Endodermal cell (in vitro differentiated cells): ENCODE measurements around the gene KIF5B. TPM values are rescaled to one million over a fixed set of nuclear protein-coding genes. Genes with fewer than 3 reads are reported as not detected.
"Not testable (repeated sequence)": the region's sequence is repeated elsewhere in the genome, so short reads cannot be mapped to it uniquely, and the experiment has no call there.

Experiments
- DNase-seq: peaks from one replicate; pipeline ENCODE4 v3.0.0-alpha.2; 2017
- H3K27ac ChIP-seq: 2 replicates; pipeline ENCODE4 v1.5.1; 2013; ENCODE audit warnings: mild to moderate bottlenecking, low read depth, low read length, moderate library complexity
- H3K27me3 ChIP-seq: 2 replicates; pipeline ENCODE4 v1.6.1; 2013; ENCODE audit warnings: mild to moderate bottlenecking, low read length, moderate library complexity; ENCODE audit not compliant: insufficient read depth, control insufficient read depth, poor library complexity, severe bottlenecking
- H3K36me3 ChIP-seq: 2 replicates; pipeline ENCODE4 v1.7.0; 2013; ENCODE audit warnings: mild to moderate bottlenecking, low read length, moderate library complexity; ENCODE audit not compliant: control insufficient read depth, insufficient read depth
- H3K4me1 ChIP-seq: one replicate; pipeline ENCODE4 v1.7.0; 2013; ENCODE audit warnings: low read length; ENCODE audit not compliant: control insufficient read depth, insufficient read depth
- H3K4me3 ChIP-seq: 2 replicates; pipeline ENCODE4 v1.5.1; 2013; ENCODE audit warnings: mild to moderate bottlenecking, low read length, moderate library complexity
- H3K9ac ChIP-seq: 2 replicates; pipeline ENCODE4 v1.6.1; 2013; ENCODE audit warnings: mild to moderate bottlenecking, low read length, moderate library complexity; ENCODE audit not compliant: poor library complexity, severe bottlenecking; ENCODE audit errors: extremely low read depth
- H3K9me3 ChIP-seq: 2 replicates; pipeline ENCODE4 v1.6.1; 2013; ENCODE audit warnings: mild to moderate bottlenecking, low read length, moderate library complexity; ENCODE audit not compliant: control insufficient read depth
- H3K27ac Mint-ChIP-seq: 2 replicates; pipeline ENCODE4 v1.8.0; 2020; ENCODE audit warnings: mixed read lengths
- H3K27me3 Mint-ChIP-seq: 2 replicates; pipeline ENCODE4 v1.8.0; 2021; ENCODE audit warnings: mild to moderate bottlenecking, mixed read lengths; ENCODE audit not compliant: insufficient read depth
- H3K36me3 Mint-ChIP-seq: 2 replicates; pipeline ENCODE4 v1.8.0; 2020; ENCODE audit warnings: low read depth, mixed read lengths
- H3K4me1 Mint-ChIP-seq: 2 replicates; pipeline ENCODE4 v1.8.0; 2020; ENCODE audit warnings: mixed read lengths
- H3K4me3 Mint-ChIP-seq: 2 replicates; pipeline ENCODE4 v1.8.0; 2020; ENCODE audit warnings: mild to moderate bottlenecking, moderate library complexity, mixed read lengths
- H3K9me3 Mint-ChIP-seq: 2 replicates; pipeline ENCODE4 v1.8.0; 2020; ENCODE audit warnings: mild to moderate bottlenecking, mixed read lengths
- CTCF ChIP-seq: fragments of 200-600 bp; sonication (generic); conservative IDR thresholded peaks from 2 replicates; pipeline ENCODE4 v1.5.0; 2021; ENCODE audit warnings: antibody characterized with exemption, mild to moderate bottlenecking
- WGBS, 2 experiments: methylation state at CpG; one replicate each; pipeline versions ENCODE4 v1.1.5 to v1.1.7; 2013; ENCODE audit warnings: missing lambda C conversion rate in 2 of 2, mixed read lengths in 1 of 2; ENCODE audit not compliant: insufficient coverage in 1 of 2, insufficient read length in 1 of 2; 5-methylcytosine and 5-hydroxymethylcytosine counted together
- total RNA-seq, 2 donors: library from RNA; stranded (reverse); fragmentation: NEBNext Ultra II Directional in 1 of 2; extraction: Animal tissue kit (Norgen Biotek cat#: 25700) in 1 of 2; gene quantifications; 2 replicates in 1 of 2; 3 replicates in 1 of 2; pipeline ENCODE4 v1.2.1, GENCODE V29; 2021

Gene KIF5B
- total RNA-seq, 2 donors from 2014 or later, result 90.8 to 104 TPM

GRCh38 chr10:31999070-31999660 is 57.1 kb downstream of the KIF5B start:
- DNase-seq, result no peak
- Mint-ChIP-seq H3K36me3 (no peaks in the 10 kb centered on the region), H3K4me1 (peaks cover 41% of the 10 kb centered on the region), H3K27me3 (no peaks in the 10 kb centered on the region), H3K27ac (no peak overlapping the region), H3K4me3 (no peak overlapping the region), H3K9me3 (no peaks in the 10 kb centered on the region)
- no peaks in the 10 kb centered on the region for H3K36me3 ChIP-seq
- H3K4me3 ChIP-seq, result no peak overlapping the region
- no peaks in the 10 kb centered on the region for H3K27me3 ChIP-seq
- H3K9me3 ChIP-seq, result no peaks in the 10 kb centered on the region
- WGBS, 2 experiments, result 42 to 61% methylated on average over 2 to 3 of the region's 3 CpGs
- peaks cover 5% of the 10 kb centered on the region for H3K4me1 ChIP-seq
- no peak overlapping the region for H3K9ac ChIP-seq
- no peak overlapping the region for H3K27ac ChIP-seq
- no peak for TF ChIP-seq CTCF

GRCh38 chr10:31994926-31995325 is 61.3 kb downstream of the KIF5B start:
- WGBS, 2 experiments, result 74 to 100% methylated on average over 2 to 6 of the region's 6 CpGs
- H3K36me3 Mint-ChIP-seq, result peaks cover 14% of the 10 kb centered on the region
- Histone ChIP-seq H3K9ac (no peak overlapping the region), H3K9me3 (no peaks in the 10 kb centered on the region), H3K36me3 (no peaks in the 10 kb centered on the region), H3K4me3 (no peak overlapping the region), H3K4me1 (peaks cover 5% of the 10 kb centered on the region), H3K27me3 (no peaks in the 10 kb centered on the region), H3K27ac (no peak overlapping the region)
- H3K27ac Mint-ChIP-seq, result no peak overlapping the region
- TF ChIP-seq CTCF, result no peak
- no peaks in the 10 kb centered on the region for H3K27me3 Mint-ChIP-seq
- H3K9me3 Mint-ChIP-seq, result no peaks in the 10 kb centered on the region
- H3K4me1 Mint-ChIP-seq, result peaks cover 16% of the 10 kb centered on the region
- no peak for DNase-seq
- no peak overlapping the region for H3K4me3 Mint-ChIP-seq

GRCh38 chr10:31990937-31991336 is 65.3 kb downstream of the KIF5B start:
- DNase-seq, result no peak
- no peaks in the 10 kb centered on the region for H3K27me3 Mint-ChIP-seq
- no peaks in the 10 kb centered on the region for H3K27me3 ChIP-seq
- peaks cover 7% of the 10 kb centered on the region for H3K4me1 Mint-ChIP-seq
- H3K27ac ChIP-seq, result no peak overlapping the region
- no peak overlapping the region for H3K4me3 Mint-ChIP-seq
- H3K4me1 ChIP-seq, result no peaks in the 10 kb centered on the region
- no peak for TF ChIP-seq CTCF
- H3K9ac ChIP-seq, result no peak overlapping the region
- H3K36me3 ChIP-seq, result no peaks in the 10 kb centered on the region
- H3K27ac Mint-ChIP-seq, result no peak overlapping the region
- H3K9me3 Mint-ChIP-seq, result peaks cover 6% of the 10 kb centered on the region
- peaks cover 23% of the 10 kb centered on the region for H3K36me3 Mint-ChIP-seq
- H3K4me3 ChIP-seq, result no peak overlapping the region
- peaks cover 4% of the 10 kb centered on the region for H3K9me3 ChIP-seq

GRCh38 chr10:31987786-31988185 is 68.4 kb downstream of the KIF5B start:
- H3K4me3 ChIP-seq, H3K4me3 Mint-ChIP-seq, H3K27ac Mint-ChIP-seq, DNase-seq, H3K9me3 Mint-ChIP-seq, H3K4me1 ChIP-seq, H3K36me3 ChIP-seq, H3K27me3 ChIP-seq, H3K27ac ChIP-seq, H3K9ac ChIP-seq, H3K9me3 ChIP-seq, H3K4me1 Mint-ChIP-seq, H3K27me3 Mint-ChIP-seq: not testable (repeated sequence)
- peaks cover 21% of the 10 kb centered on the region for H3K36me3 Mint-ChIP-seq
- 91% methylated on average over 1 of the region's 1 CpG; no CpG with 5 or more reads in 1 of the 2 experiments for WGBS, 2 experiments
